IMR-90 (cell line): Measurements from ENCODE around the gene TAS1R1. TPM values are rescaled to one million over a fixed set of nuclear protein-coding genes. Genes with fewer than 3 reads are reported as not detected.

Experiments used
- ATAC-seq: fragments of 200-7000 bp; cut with Tn5 transposase; 2 replicates; pipeline ENCODE4 v1.9.1; 2020; ENCODE audit warnings: low read depth, mild to moderate bottlenecking, moderate library complexity
- BruUV-seq: library from RNA; stranded (reverse); fragments of 400-500 nt; replicated peaks from 2 replicates; lab custom pipeline; 2021; lab: Mats Ljungman, UMichigan
- CTCF ChIA-PET: fragments of 300-600 bp; formaldehyde crosslinking; extraction: SDS; loops from one replicate; lab custom pipeline; 2021; ENCODE audit warnings: antibody characterized with exemption; lab: Yijun Ruan, JAX
- POLR2A ChIA-PET: fragments of 300-600 bp; sonication (Branson Sonifier 250); formaldehyde crosslinking; loops from one replicate; lab custom pipeline; 2022; ENCODE audit warnings: antibody characterized with exemption; ENCODE audit not compliant: unreplicated experiment; lab: Charles Lee
- DNase-seq: peaks from one replicate; pipeline ENCODE4 v3.0.0; 2013
- H2AFZ ChIP-seq: replicated peaks from 2 replicates; pipeline ENCODE3; 2013; ENCODE audit warnings: low read length, mild to moderate bottlenecking; ENCODE audit not compliant: poor library complexity
- H2AK5ac ChIP-seq: 2 replicates; pipeline ENCODE4 v1.6.1; 2013; ENCODE audit warnings: low read depth, low read length, inconsistent platforms
- H2AK9ac ChIP-seq: replicated peaks from 2 replicates; pipeline ENCODE3; 2013; ENCODE audit warnings: mild to moderate bottlenecking, low read depth, low read length, moderate library complexity; ENCODE audit not compliant: poor library complexity
- H2BK120ac ChIP-seq: 2 replicates; pipeline ENCODE4 v1.6.1; 2013; ENCODE audit warnings: low read depth, low read length, inconsistent platforms
- H2BK15ac ChIP-seq: 3 replicates; pipeline ENCODE4 v1.6.1; 2013; ENCODE audit warnings: low read depth, low read length, inconsistent platforms
- H2BK20ac ChIP-seq: 2 replicates; pipeline ENCODE4 v1.6.1; 2013; ENCODE audit warnings: low read depth, mild to moderate bottlenecking, inconsistent platforms, low read length, moderate library complexity
- H2BK5ac ChIP-seq: 2 replicates; pipeline ENCODE4 v1.6.1; 2013; ENCODE audit warnings: mild to moderate bottlenecking, low read depth, low read length, inconsistent platforms; ENCODE audit not compliant: poor library complexity, severe bottlenecking
- H3K14ac ChIP-seq: replicated peaks from 2 replicates; pipeline ENCODE4 v1.6.1; 2013; ENCODE audit warnings: low read depth, low read length, inconsistent platforms
- H3K18ac ChIP-seq: 2 replicates; pipeline ENCODE4 v1.6.1; 2013; ENCODE audit warnings: low read depth, low read length, control low read depth
- H3K23ac ChIP-seq: 2 replicates; pipeline ENCODE4 v1.6.1; 2013; ENCODE audit warnings: low read depth, low read length, inconsistent platforms
- H3K27ac ChIP-seq: 2 replicates; pipeline ENCODE4 v1.5.1; 2013; ENCODE audit warnings: mild to moderate bottlenecking, control low read depth, low read length; ENCODE audit not compliant: insufficient read depth
- H3K27me3 ChIP-seq: 2 replicates; pipeline ENCODE4 v1.6.1; 2013; ENCODE audit warnings: low read length; ENCODE audit not compliant: control insufficient read depth, insufficient read depth
- H3K36me3 ChIP-seq: 2 replicates; pipeline ENCODE4 v1.6.1; 2013; ENCODE audit warnings: low read length, mixed read lengths; ENCODE audit not compliant: control insufficient read depth, insufficient read depth
- H3K4ac ChIP-seq: 2 replicates; pipeline ENCODE4 v1.6.1; 2013; ENCODE audit warnings: low read depth, low read length, inconsistent platforms
- H3K4me1 ChIP-seq: 2 replicates; pipeline ENCODE4 v1.6.1; 2013; ENCODE audit warnings: low read length, mixed read lengths; ENCODE audit not compliant: control insufficient read depth, insufficient read depth
- H3K4me2 ChIP-seq: 2 replicates; pipeline ENCODE4 v1.6.1; 2013; ENCODE audit warnings: low read depth, mild to moderate bottlenecking, control low read depth, low read length, moderate library complexity
- H3K4me3 ChIP-seq: 2 replicates; pipeline ENCODE4 v1.5.1; 2013; ENCODE audit warnings: low read depth, mild to moderate bottlenecking, control low read depth, low read length, moderate library complexity; ENCODE audit not compliant: insufficient read depth
- H3K56ac ChIP-seq: 2 replicates; pipeline ENCODE4 v1.6.1; 2013; ENCODE audit warnings: low read length, inconsistent platforms; ENCODE audit not compliant: insufficient read depth; ENCODE audit errors: extremely low read depth
- H3K79me1 ChIP-seq, 2 experiments: 2 replicates each; pipeline ENCODE4 v1.6.1; 2013; ENCODE audit warnings: low read length in 2 of 2, inconsistent platforms in 1 of 2, low read depth in 1 of 2
- H3K9ac ChIP-seq: 2 replicates; pipeline ENCODE4 v1.6.1; 2013; ENCODE audit warnings: low read depth, low read length, control low read depth
- H3K9me1 ChIP-seq: 2 replicates; pipeline ENCODE4 v1.6.1; 2013; ENCODE audit warnings: low read length, inconsistent platforms; ENCODE audit not compliant: insufficient read depth
- H3K9me3 ChIP-seq: 2 replicates; pipeline ENCODE4 v1.6.1; 2013; ENCODE audit warnings: low read length; ENCODE audit not compliant: control insufficient read depth, insufficient read depth
- H4K20me1 ChIP-seq: 2 replicates; pipeline ENCODE4 v1.6.1; 2013; ENCODE audit warnings: low read length, inconsistent platforms; ENCODE audit not compliant: insufficient read depth
- H4K5ac ChIP-seq: 2 replicates; pipeline ENCODE4 v1.6.1; 2013; ENCODE audit warnings: mild to moderate bottlenecking, low read depth, low read length, control low read depth
- H4K8ac ChIP-seq, 2 experiments: 2 replicates each; pipeline ENCODE4 v1.6.1; 2013; ENCODE audit warnings: low read depth in 2 of 2, low read length in 2 of 2, control low read depth in 1 of 2, inconsistent platforms in 1 of 2
- H4K91ac ChIP-seq: 2 replicates; pipeline ENCODE4 v1.6.1; 2013; ENCODE audit warnings: low read depth, low read length, inconsistent platforms; ENCODE audit not compliant: insufficient read depth
- BHLHE40 ChIP-seq: fragments of 150-350 bp; IDR thresholded peaks from 2 replicates; pipeline ENCODE4 v1.6.1; 2016; ENCODE audit warnings: mild to moderate bottlenecking, low read depth, low read length
- CEBPB ChIP-seq: IDR thresholded peaks from 2 replicates; pipeline ENCODE4 v1.6.1; 2012; ENCODE audit warnings: low read depth, low read length, improper control_type of control experiment
- CHD1 ChIP-seq: IDR thresholded peaks from 2 replicates; pipeline ENCODE4 v1.6.1; 2012; ENCODE audit warnings: low read depth, low read length, improper control_type of control experiment
- CTCF ChIP-seq: conservative IDR thresholded peaks from 2 replicates; pipeline ENCODE4 v1.5.1; 2012; ENCODE audit warnings: mild to moderate bottlenecking, low read depth, low read length, improper control_type of control experiment
- ELK1 ChIP-seq: fragments of 150-350 bp; IDR thresholded peaks from 2 replicates; pipeline ENCODE4 v1.6.1; 2016; ENCODE audit warnings: low read depth, mild to moderate bottlenecking, low read length, moderate library complexity, borderline replicate concordance
- FOS ChIP-seq: fragments of 150-350 bp; IDR thresholded peaks from 2 replicates; pipeline ENCODE4 v1.6.1; 2016; ENCODE audit warnings: low read depth, low read length
- MAFK ChIP-seq: IDR thresholded peaks from 2 replicates; pipeline ENCODE4 v1.6.1; 2012; ENCODE audit warnings: low read depth, low read length, improper control_type of control experiment
- MAZ ChIP-seq: IDR thresholded peaks from 2 replicates; pipeline ENCODE4 v1.6.1; 2012; ENCODE audit warnings: low read depth, mild to moderate bottlenecking, low read length, improper control_type of control experiment, moderate library complexity, borderline replicate concordance
- MXI1 ChIP-seq: IDR thresholded peaks from 2 replicates; pipeline ENCODE4 v1.6.1; 2012; ENCODE audit warnings: low read depth, mild to moderate bottlenecking, low read length, moderate library complexity, borderline replicate concordance
- NFE2L2 ChIP-seq: fragments of 150-350 bp; IDR thresholded peaks from 2 replicates; pipeline ENCODE4 v1.6.1; 2016; ENCODE audit warnings: low read depth, mild to moderate bottlenecking, low read length
- POLR2A ChIP-seq: IDR thresholded peaks from 2 replicates; pipeline ENCODE4 v1.6.1; 2012; ENCODE audit warnings: mild to moderate bottlenecking, low read depth, low read length
- RAD21 ChIP-seq: IDR thresholded peaks from 2 replicates; pipeline ENCODE4 v1.6.1; 2012; ENCODE audit warnings: low read length, improper control_type of control experiment
- RCOR1 ChIP-seq: IDR thresholded peaks from 2 replicates; pipeline ENCODE4 v1.6.1; 2012; ENCODE audit warnings: mild to moderate bottlenecking, low read length, improper control_type of control experiment; ENCODE audit not compliant: insufficient replicate concordance
- RFX5 ChIP-seq: IDR thresholded peaks from 2 replicates; pipeline ENCODE4 v1.8.0; 2012; ENCODE audit warnings: low read depth, mild to moderate bottlenecking, low read length, moderate library complexity
- SMC3 ChIP-seq: fragments of 150-350 bp; IDR thresholded peaks from 2 replicates; pipeline ENCODE4 v1.6.1; 2016; ENCODE audit warnings: low read depth, mild to moderate bottlenecking, antibody characterized with exemption, low read length, moderate library complexity
- USF2 ChIP-seq: fragments of 150-350 bp; IDR thresholded peaks from 2 replicates; pipeline ENCODE4 v1.6.1; 2017; ENCODE audit warnings: mild to moderate bottlenecking, antibody characterized with exemption, low read length, low read depth
- WGBS, 2 experiments: methylation state at CpG; one replicate each; pipeline versions ENCODE4 v1.1.5 to v1.1.7; 2013; ENCODE audit warnings: missing lambda C conversion rate in 2 of 2; ENCODE audit not compliant: insufficient read length in 1 of 2; ENCODE audit errors: extremely low coverage in 2 of 2; 5-methylcytosine and 5-hydroxymethylcytosine counted together
- dilution Hi-C: fragments of 300-500 bp; cut with HindIII; formaldehyde crosslinking; loops from one replicate; pipeline ENCODE4 v1.14.3; 2018; ENCODE audit warnings: low sequenced_read_pairs; ENCODE audit not compliant: unreplicated experiment
- in situ Hi-C: fragments of 300-500 bp; cut with MboI; formaldehyde crosslinking; loops from 3 replicates; pipeline ENCODE4 v1.14.3; 2019; ENCODE audit warnings: low sequenced_read_pairs, inconsistent platforms, mixed read lengths
- intact Hi-C: fragments of 100-400 bp; cut with micrococcal nuclease; formaldehyde crosslinking; loops from 2 replicates; pipeline ENCODE4 v1.10.0; 2022
- polyA plus RNA-seq, 3 experiments: library from polyadenylated mRNA; depleted of rRNA; stranded (reverse); fragments of >200 nt; gene quantifications; 2 replicates each; pipeline ENCODE4 v1.2.3, GENCODE V29; 2012; ENCODE audit warnings: low replicate concordance in 1 of 3
- total RNA-seq: library from RNA; depleted of rRNA; stranded (reverse); fragments of >200 nt; gene quantifications from 2 replicates; pipeline ENCODE4 v1.2.3, GENCODE V29; 2012

TAS1R1 gene
- total and polyA plus RNA-seq, 2 of the 4 experiments (the other 2 are of a cell fraction) = 0.05 TPM; not detected in 1

GRCh38 chr1:6560267-6560666 is 5.2 kb downstream of the TAS1R1 start:
- no peak overlapping the region for H3K4me3 ChIP-seq
- no peak overlapping the region for H3K56ac ChIP-seq
- H3K14ac ChIP-seq = no peak overlapping the region
- H4K5ac ChIP-seq = no peak overlapping the region
- H3K4me1 ChIP-seq = no peaks in the 10 kb centered on the region
- no peak overlapping the region for H2BK15ac ChIP-seq
- dilution Hi-C loops (no loop called here), in situ Hi-C loops (no loop called here), intact Hi-C loops (no loop called here)
- POLR2A ChIA-PET = no interaction called here
- H4K91ac ChIP-seq = no peak overlapping the region
- H2BK20ac ChIP-seq = no peak overlapping the region
- no peak overlapping the region for H2AK5ac ChIP-seq
- no peaks in the 10 kb centered on the region for H3K79me1 ChIP-seq
- ATAC-seq (no peak), DNase-seq (no peak)
- H3K36me3 ChIP-seq = no peaks in the 10 kb centered on the region
- no peak overlapping the region for H2AFZ ChIP-seq
- no peak overlapping the region for H3K23ac ChIP-seq
- no peak overlapping the region for H3K18ac ChIP-seq
- H2BK120ac ChIP-seq = no peak overlapping the region
- 60% methylated on average over 2 of the region's 9 CpGs; no CpG with 5 or more reads in 1 of the 2 experiments for WGBS, 2 experiments
- H3K4me2 ChIP-seq = no peak overlapping the region
- H3K4ac ChIP-seq = no peak overlapping the region
- peaks cover 27% of the 10 kb centered on the region for H3K27me3 ChIP-seq
- TF ChIP-seq MAFK = no peak
- TF ChIP-seq RCOR1 = no peak
- no peak for TF ChIP-seq CTCF
- TF ChIP-seq RFX5 = no peak
- no peak for TF ChIP-seq ELK1
- TF ChIP-seq CEBPB = no peak
- no peak for TF ChIP-seq USF2
- TF ChIP-seq MXI1 = no peak
- no peak for TF ChIP-seq CHD1
- TF ChIP-seq MAZ = no peak
- no peak for TF ChIP-seq RAD21
- no peak for TF ChIP-seq SMC3
- TF ChIP-seq NFE2L2 = no peak
- TF ChIP-seq BHLHE40 = no peak
- TF ChIP-seq FOS = no peak
- no peak for TF ChIP-seq POLR2A
- no peak overlapping the region for H3K27ac ChIP-seq
- H3K9me3 ChIP-seq = no peaks in the 10 kb centered on the region
- H2AK9ac ChIP-seq = no peak overlapping the region
- no peaks in the 10 kb centered on the region for H3K9me1 ChIP-seq
- H4K8ac ChIP-seq = no peak overlapping the region
- no TSS peak for BruUV-seq
- CTCF ChIA-PET = no interaction called here
- no peak overlapping the region for H2BK5ac ChIP-seq
- H4K20me1 ChIP-seq = no peaks in the 10 kb centered on the region
- no peak overlapping the region for H3K9ac ChIP-seq
